ENCODE measurements around the gene SPIRE1.

Gene SPIRE1

GRCh38 chr18:12403601-12404506 is 254.1 kb downstream of the SPIRE1 start:
- H2AK5ac ChIP-seq (ENCODE audit: low read length, severe bottlenecking): no peak overlapping the region
- DNase-seq: peak; percentile 89
- no peak overlapping the region for H3K14ac ChIP-seq (ENCODE audit: low read length in 2 of 2)
- H3K36me3 ChIP-seq (ENCODE audit: control insufficient read depth in 1 of 2, insufficient read depth in 2 of 2, low read depth in 1 of 2, low read length in 2 of 2): no peaks in the 10 kb centered on the region
- no peaks in the 10 kb centered on the region for H3K79me1 ChIP-seq (replicated peaks; ENCODE audit: low read length, poor library complexity, severe bottlenecking)
- no peak overlapping the region for H4K8ac ChIP-seq (ENCODE audit: low read length)
- peaks cover 13% of the 10 kb centered on the region for H3K4me1 ChIP-seq (ENCODE audit: control insufficient read depth, insufficient read depth, low read depth, low read length)
- no peak overlapping the region for H3K23ac ChIP-seq (ENCODE audit: low read length in 2 of 2)
- H2BK5ac ChIP-seq (ENCODE audit: low read depth, low read length, poor library complexity, severe bottlenecking): no peak overlapping the region
- H3K18ac ChIP-seq (ENCODE audit: low read depth in 1 of 2, low read length in 2 of 2): peak overlapping the region in 1 of 2 experiments; percentile 56
- H3K9ac ChIP-seq (ENCODE audit: low read length): peak overlapping the region; percentile 74
- H2BK15ac ChIP-seq (ENCODE audit: low read depth, poor library complexity, severe bottlenecking): no peak overlapping the region
- H2BK120ac ChIP-seq (ENCODE audit: low read depth, low read length): no peak overlapping the region
- H3K27me3 ChIP-seq (ENCODE audit: control insufficient read depth in 1 of 2, insufficient read depth in 1 of 2, low read length in 2 of 2): peaks cover 3% of the 10 kb centered on the region in 2 experiments
- H2AFZ ChIP-seq (ENCODE audit: low read depth, low read length): no peak overlapping the region
- no peak overlapping the region for H4K91ac ChIP-seq (ENCODE audit: low read length)
- H3K4me3 ChIP-seq (ENCODE audit: insufficient read depth in 1 of 2, low read depth in 1 of 2, low read length in 2 of 2): peak overlapping the region in 1 of 2 experiments; percentile 36
- no peaks in the 10 kb centered on the region for H3K9me3 ChIP-seq (ENCODE audit: control insufficient read depth, low read length)
- no peak overlapping the region for H3K4ac ChIP-seq (ENCODE audit: low read depth in 1 of 2, low read length in 2 of 2)
- no peak overlapping the region for H2BK12ac ChIP-seq (ENCODE audit: low read length in 2 of 2)
- WGBS: 26% methylated on average over 5 of the region's 6 CpGs
- no peak overlapping the region for H3K4me2 ChIP-seq (ENCODE audit: low read length, poor library complexity, severe bottlenecking)
- H3K27ac ChIP-seq (ENCODE audit: low read length, poor library complexity, severe bottlenecking): peak overlapping the region; percentile 70

- Histone ChIP-seq H3K9me3 (ENCODE audit: control insufficient read depth, low read length) (no peaks in the 10 kb centered on the region), H2BK5ac (ENCODE audit: low read depth, low read length, poor library complexity, severe bottlenecking) (no peak overlapping the region), H3K18ac (ENCODE audit: low read depth in 1 of 2, low read length in 2 of 2) (no peak overlapping the region), H2BK15ac (ENCODE audit: low read depth, poor library complexity, severe bottlenecking) (no peak overlapping the region), H2BK12ac (ENCODE audit: low read length in 2 of 2) (no peak overlapping the region), H4K8ac (ENCODE audit: low read length) (no peak overlapping the region), H4K91ac (ENCODE audit: low read length) (no peak overlapping the region), H2AFZ (ENCODE audit: low read depth, low read length) (no peak overlapping the region), H3K14ac (ENCODE audit: low read length in 2 of 2) (no peak overlapping the region), H3K4me1 (ENCODE audit: control insufficient read depth, insufficient read depth, low read depth, low read length) (peaks cover 5% of the 10 kb centered on the region), H3K4me2 (ENCODE audit: low read length, poor library complexity, severe bottlenecking) (no peak overlapping the region), H3K4me3 (ENCODE audit: insufficient read depth in 1 of 2, low read depth in 1 of 2, low read length in 2 of 2) (no peak overlapping the region), H3K27me3 (ENCODE audit: control insufficient read depth in 1 of 2, insufficient read depth in 1 of 2, low read length in 2 of 2) (peaks cover 3% of the 10 kb centered on the region in 2 experiments), H3K9ac (ENCODE audit: low read length) (no peak overlapping the region), H2BK120ac (ENCODE audit: low read depth, low read length) (no peak overlapping the region), H3K27ac (ENCODE audit: low read length, poor library complexity, severe bottlenecking) (no peak overlapping the region), H3K23ac (ENCODE audit: low read length in 2 of 2) (no peak overlapping the region), H3K4ac (ENCODE audit: low read depth in 1 of 2, low read length in 2 of 2) (no peak overlapping the region), H3K79me1 (replicated peaks; ENCODE audit: low read length, poor library complexity, severe bottlenecking) (no peaks in the 10 kb centered on the region), H3K36me3 (ENCODE audit: control insufficient read depth in 1 of 2, insufficient read depth in 2 of 2, low read depth in 1 of 2, low read length in 2 of 2) (no peaks in the 10 kb centered on the region), H2AK5ac (ENCODE audit: low read length, severe bottlenecking) (peak overlapping the region; percentile 57)
- no peak for DNase-seq
- WGBS: 82% methylated on average over 9 of the region's 9 CpGs
Observed at GRCh38 chr18:12401881-12402280, 256.0 kb downstream of the SPIRE1 start.

- Histone ChIP-seq H3K79me1 (replicated peaks; ENCODE audit: low read length, poor library complexity, severe bottlenecking) (no peaks in the 10 kb centered on the region), H2BK15ac (ENCODE audit: low read depth, poor library complexity, severe bottlenecking) (no peak overlapping the region)
Observed at GRCh38 chr18:12399231-12399630, 258.7 kb downstream of the SPIRE1 start.

GRCh38 chr18:12398625-12399024 is 259.3 kb downstream of the SPIRE1 start:
- Histone ChIP-seq H2BK15ac (ENCODE audit: low read depth, poor library complexity, severe bottlenecking) (no peak overlapping the region), H3K4ac (ENCODE audit: low read depth in 1 of 2, low read length in 2 of 2) (no peak overlapping the region), H3K36me3 (ENCODE audit: control insufficient read depth in 1 of 2, insufficient read depth in 2 of 2, low read depth in 1 of 2, low read length in 2 of 2) (no peaks in the 10 kb centered on the region), H4K8ac (ENCODE audit: low read length) (no peak overlapping the region), H3K27ac (ENCODE audit: low read length, poor library complexity, severe bottlenecking) (no peak overlapping the region), H3K18ac (ENCODE audit: low read depth in 1 of 2, low read length in 2 of 2) (no peak overlapping the region), H3K9me3 (ENCODE audit: control insufficient read depth, low read length) (no peaks in the 10 kb centered on the region), H3K27me3 (ENCODE audit: control insufficient read depth in 1 of 2, insufficient read depth in 1 of 2, low read length in 2 of 2) (peaks cover 0 to 12% of the 10 kb centered on the region in 2 experiments), H3K4me1 (ENCODE audit: control insufficient read depth, insufficient read depth, low read depth, low read length) (peaks cover 7% of the 10 kb centered on the region), H3K23ac (ENCODE audit: low read length in 2 of 2) (no peak overlapping the region), H2BK120ac (ENCODE audit: low read depth, low read length) (no peak overlapping the region), H3K79me1 (replicated peaks; ENCODE audit: low read length, poor library complexity, severe bottlenecking) (no peaks in the 10 kb centered on the region), H2AK5ac (ENCODE audit: low read length, severe bottlenecking) (no peak overlapping the region), H4K91ac (ENCODE audit: low read length) (no peak overlapping the region), H2BK5ac (ENCODE audit: low read depth, low read length, poor library complexity, severe bottlenecking) (no peak overlapping the region), H3K4me2 (ENCODE audit: low read length, poor library complexity, severe bottlenecking) (no peak overlapping the region), H3K9ac (ENCODE audit: low read length) (no peak overlapping the region), H2BK12ac (ENCODE audit: low read length in 2 of 2) (no peak overlapping the region), H3K4me3 (ENCODE audit: insufficient read depth in 1 of 2, low read depth in 1 of 2, low read length in 2 of 2) (no peak overlapping the region), H3K14ac (ENCODE audit: low read length in 2 of 2) (no peak overlapping the region), H2AFZ (ENCODE audit: low read depth, low read length) (no peak overlapping the region)
- 85% methylated on average over 5 of the region's 5 CpGs for WGBS
- DNase-seq: no peak

More at GRCh38 chr18:12399231-12399630, 258.7 kb downstream of the SPIRE1 start:
- Histone ChIP-seq H3K4me2 (ENCODE audit: low read length, poor library complexity, severe bottlenecking) (no peak overlapping the region), H3K9me3 (ENCODE audit: control insufficient read depth, low read length) (no peaks in the 10 kb centered on the region), H3K14ac (ENCODE audit: low read length in 2 of 2) (no peak overlapping the region), H3K27ac (ENCODE audit: low read length, poor library complexity, severe bottlenecking) (no peak overlapping the region), H4K8ac (ENCODE audit: low read length) (no peak overlapping the region), H2BK120ac (ENCODE audit: low read depth, low read length) (no peak overlapping the region), H3K18ac (ENCODE audit: low read depth in 1 of 2, low read length in 2 of 2) (no peak overlapping the region), H3K4ac (ENCODE audit: low read depth in 1 of 2, low read length in 2 of 2) (peak overlapping the region in 1 of 2 experiments; percentile 13), H4K91ac (ENCODE audit: low read length) (no peak overlapping the region), H2BK12ac (ENCODE audit: low read length in 2 of 2) (no peak overlapping the region), H2AK5ac (ENCODE audit: low read length, severe bottlenecking) (no peak overlapping the region), H3K36me3 (ENCODE audit: control insufficient read depth in 1 of 2, insufficient read depth in 2 of 2, low read depth in 1 of 2, low read length in 2 of 2) (no peaks in the 10 kb centered on the region), H3K4me3 (ENCODE audit: insufficient read depth in 1 of 2, low read depth in 1 of 2, low read length in 2 of 2) (no peak overlapping the region), H3K27me3 (ENCODE audit: control insufficient read depth in 1 of 2, insufficient read depth in 1 of 2, low read length in 2 of 2) (peaks cover 0 to 10% of the 10 kb centered on the region in 2 experiments), H2BK5ac (ENCODE audit: low read depth, low read length, poor library complexity, severe bottlenecking) (no peak overlapping the region), H3K4me1 (ENCODE audit: control insufficient read depth, insufficient read depth, low read depth, low read length) (peaks cover 9% of the 10 kb centered on the region), H3K23ac (ENCODE audit: low read length in 2 of 2) (no peak overlapping the region), H2AFZ (ENCODE audit: low read depth, low read length) (no peak overlapping the region), H3K9ac (ENCODE audit: low read length) (no peak overlapping the region)
- no peak for DNase-seq
- WGBS: 97% methylated on average over 5 of the region's 5 CpGs
